ENCODE results near the gene ROBO3.

DNA sequence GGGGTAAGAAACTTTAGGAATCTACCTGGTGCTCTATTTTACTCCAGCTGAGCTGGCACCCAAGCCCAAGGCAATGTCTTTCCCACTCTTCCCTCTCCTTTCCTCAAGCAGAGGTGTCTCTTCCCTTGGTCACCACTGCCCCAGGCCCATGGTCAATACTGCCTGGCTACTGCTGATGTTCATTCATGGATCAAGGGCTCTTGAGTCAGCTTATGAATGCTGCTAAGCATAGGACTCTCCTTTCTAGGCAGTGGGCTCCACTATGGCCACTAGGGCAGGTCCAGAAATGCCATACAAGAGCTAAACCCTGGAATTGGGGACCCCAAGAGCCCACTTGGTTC, 51.1 kb downstream of the ROBO3 start:
- TF ChIP-seq, protein P1, sequence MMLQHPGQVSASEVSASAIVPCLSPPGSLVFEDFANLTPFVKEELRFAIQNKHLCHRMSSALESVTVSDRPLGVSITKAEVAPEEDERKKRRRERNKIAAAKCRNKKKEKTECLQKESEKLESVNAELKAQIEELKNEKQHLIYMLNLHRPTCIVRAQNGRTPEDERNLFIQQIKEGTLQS (CRISPR knock-in tag; conservative IDR thresholded peaks at IDR 0.05) = no peak
- TF ChIP-seq, protein P2, sequence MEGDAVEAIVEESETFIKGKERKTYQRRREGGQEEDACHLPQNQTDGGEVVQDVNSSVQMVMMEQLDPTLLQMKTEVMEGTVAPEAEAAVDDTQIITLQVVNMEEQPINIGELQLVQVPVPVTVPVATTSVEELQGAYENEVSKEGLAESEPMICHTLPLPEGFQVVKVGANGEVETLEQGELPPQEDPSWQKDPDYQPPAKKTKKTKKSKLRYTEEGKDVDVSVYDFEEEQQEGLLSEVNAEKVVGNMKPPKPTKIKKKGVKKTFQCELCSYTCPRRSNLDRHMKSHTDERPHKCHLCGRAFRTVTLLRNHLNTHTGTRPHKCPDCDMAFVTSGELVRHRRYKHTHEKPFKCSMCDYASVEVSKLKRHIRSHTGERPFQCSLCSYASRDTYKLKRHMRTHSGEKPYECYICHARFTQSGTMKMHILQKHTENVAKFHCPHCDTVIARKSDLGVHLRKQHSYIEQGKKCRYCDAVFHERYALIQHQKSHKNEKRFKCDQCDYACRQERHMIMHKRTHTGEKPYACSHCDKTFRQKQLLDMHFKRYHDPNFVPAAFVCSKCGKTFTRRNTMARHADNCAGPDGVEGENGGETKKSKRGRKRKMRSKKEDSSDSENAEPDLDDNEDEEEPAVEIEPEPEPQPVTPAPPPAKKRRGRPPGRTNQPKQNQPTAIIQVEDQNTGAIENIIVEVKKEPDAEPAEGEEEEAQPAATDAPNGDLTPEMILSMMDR (IDR thresholded peaks at IDR 0.05) = no peak
- TF ChIP-seq MXD4 (CRISPR knock-in tag; IDR thresholded peaks at IDR 0.05; ENCODE audit: borderline replicate concordance) (no peak), TEAD1 (CRISPR knock-in tag; IDR thresholded peaks at IDR 0.05) (no peak), ZNF138 (CRISPR knock-in tag; conservative IDR thresholded peaks at IDR 0.05) (no peak)
- TF ChIP-seq, protein P3, sequence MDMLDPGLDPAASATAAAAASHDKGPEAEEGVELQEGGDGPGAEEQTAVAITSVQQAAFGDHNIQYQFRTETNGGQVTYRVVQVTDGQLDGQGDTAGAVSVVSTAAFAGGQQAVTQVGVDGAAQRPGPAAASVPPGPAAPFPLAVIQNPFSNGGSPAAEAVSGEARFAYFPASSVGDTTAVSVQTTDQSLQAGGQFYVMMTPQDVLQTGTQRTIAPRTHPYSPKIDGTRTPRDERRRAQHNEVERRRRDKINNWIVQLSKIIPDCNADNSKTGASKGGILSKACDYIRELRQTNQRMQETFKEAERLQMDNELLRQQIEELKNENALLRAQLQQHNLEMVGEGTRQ (CRISPR knock-in tag; IDR thresholded peaks at IDR 0.05) = no peak
- TF ChIP-seq, protein P4, sequence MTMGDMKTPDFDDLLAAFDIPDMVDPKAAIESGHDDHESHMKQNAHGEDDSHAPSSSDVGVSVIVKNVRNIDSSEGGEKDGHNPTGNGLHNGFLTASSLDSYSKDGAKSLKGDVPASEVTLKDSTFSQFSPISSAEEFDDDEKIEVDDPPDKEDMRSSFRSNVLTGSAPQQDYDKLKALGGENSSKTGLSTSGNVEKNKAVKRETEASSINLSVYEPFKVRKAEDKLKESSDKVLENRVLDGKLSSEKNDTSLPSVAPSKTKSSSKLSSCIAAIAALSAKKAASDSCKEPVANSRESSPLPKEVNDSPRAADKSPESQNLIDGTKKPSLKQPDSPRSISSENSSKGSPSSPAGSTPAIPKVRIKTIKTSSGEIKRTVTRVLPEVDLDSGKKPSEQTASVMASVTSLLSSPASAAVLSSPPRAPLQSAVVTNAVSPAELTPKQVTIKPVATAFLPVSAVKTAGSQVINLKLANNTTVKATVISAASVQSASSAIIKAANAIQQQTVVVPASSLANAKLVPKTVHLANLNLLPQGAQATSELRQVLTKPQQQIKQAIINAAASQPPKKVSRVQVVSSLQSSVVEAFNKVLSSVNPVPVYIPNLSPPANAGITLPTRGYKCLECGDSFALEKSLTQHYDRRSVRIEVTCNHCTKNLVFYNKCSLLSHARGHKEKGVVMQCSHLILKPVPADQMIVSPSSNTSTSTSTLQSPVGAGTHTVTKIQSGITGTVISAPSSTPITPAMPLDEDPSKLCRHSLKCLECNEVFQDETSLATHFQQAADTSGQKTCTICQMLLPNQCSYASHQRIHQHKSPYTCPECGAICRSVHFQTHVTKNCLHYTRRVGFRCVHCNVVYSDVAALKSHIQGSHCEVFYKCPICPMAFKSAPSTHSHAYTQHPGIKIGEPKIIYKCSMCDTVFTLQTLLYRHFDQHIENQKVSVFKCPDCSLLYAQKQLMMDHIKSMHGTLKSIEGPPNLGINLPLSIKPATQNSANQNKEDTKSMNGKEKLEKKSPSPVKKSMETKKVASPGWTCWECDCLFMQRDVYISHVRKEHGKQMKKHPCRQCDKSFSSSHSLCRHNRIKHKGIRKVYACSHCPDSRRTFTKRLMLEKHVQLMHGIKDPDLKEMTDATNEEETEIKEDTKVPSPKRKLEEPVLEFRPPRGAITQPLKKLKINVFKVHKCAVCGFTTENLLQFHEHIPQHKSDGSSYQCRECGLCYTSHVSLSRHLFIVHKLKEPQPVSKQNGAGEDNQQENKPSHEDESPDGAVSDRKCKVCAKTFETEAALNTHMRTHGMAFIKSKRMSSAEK (CRISPR knock-in tag; IDR thresholded peaks at IDR 0.05; ENCODE audit: borderline replicate concordance) = no peak
- TF ChIP-seq, protein P5, sequence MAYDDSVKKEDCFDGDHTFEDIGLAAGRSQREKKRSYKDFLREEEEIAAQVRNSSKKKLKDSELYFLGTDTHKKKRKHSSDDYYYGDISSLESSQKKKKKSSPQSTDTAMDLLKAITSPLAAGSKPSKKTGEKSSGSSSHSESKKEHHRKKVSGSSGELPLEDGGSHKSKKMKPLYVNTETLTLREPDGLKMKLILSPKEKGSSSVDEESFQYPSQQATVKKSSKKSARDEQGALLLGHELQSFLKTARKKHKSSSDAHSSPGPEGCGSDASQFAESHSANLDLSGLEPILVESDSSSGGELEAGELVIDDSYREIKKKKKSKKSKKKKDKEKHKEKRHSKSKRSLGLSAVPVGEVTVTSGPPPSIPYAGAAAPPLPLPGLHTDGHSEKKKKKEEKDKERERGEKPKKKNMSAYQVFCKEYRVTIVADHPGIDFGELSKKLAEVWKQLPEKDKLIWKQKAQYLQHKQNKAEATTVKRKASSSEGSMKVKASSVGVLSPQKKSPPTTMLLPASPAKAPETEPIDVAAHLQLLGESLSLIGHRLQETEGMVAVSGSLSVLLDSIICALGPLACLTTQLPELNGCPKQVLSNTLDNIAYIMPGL (CRISPR knock-in tag; IDR thresholded peaks at IDR 0.05) = no peak
- TF ChIP-seq, protein P6, sequence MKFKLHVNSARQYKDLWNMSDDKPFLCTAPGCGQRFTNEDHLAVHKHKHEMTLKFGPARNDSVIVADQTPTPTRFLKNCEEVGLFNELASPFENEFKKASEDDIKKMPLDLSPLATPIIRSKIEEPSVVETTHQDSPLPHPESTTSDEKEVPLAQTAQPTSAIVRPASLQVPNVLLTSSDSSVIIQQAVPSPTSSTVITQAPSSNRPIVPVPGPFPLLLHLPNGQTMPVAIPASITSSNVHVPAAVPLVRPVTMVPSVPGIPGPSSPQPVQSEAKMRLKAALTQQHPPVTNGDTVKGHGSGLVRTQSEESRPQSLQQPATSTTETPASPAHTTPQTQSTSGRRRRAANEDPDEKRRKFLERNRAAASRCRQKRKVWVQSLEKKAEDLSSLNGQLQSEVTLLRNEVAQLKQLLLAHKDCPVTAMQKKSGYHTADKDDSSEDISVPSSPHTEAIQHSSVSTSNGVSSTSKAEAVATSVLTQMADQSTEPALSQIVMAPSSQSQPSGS (CRISPR knock-in tag; IDR thresholded peaks at IDR 0.05; ENCODE audit: borderline replicate concordance, low read depth) = no peak

Data from WTC11 (cell line).